ENCODE results near the gene RABGAP1L. TPM values are rescaled to one million over a fixed set of nuclear protein-coding genes. Genes with fewer than 3 reads are reported as not detected.
A peak's percentile ranks its signal among the peaks of the same experiment; 100 is the strongest.

Gene RABGAP1L
- polyA plus RNA-seq, 3 donors = 35.2 to 75.3 (median 63.3) TPM

DNA sequence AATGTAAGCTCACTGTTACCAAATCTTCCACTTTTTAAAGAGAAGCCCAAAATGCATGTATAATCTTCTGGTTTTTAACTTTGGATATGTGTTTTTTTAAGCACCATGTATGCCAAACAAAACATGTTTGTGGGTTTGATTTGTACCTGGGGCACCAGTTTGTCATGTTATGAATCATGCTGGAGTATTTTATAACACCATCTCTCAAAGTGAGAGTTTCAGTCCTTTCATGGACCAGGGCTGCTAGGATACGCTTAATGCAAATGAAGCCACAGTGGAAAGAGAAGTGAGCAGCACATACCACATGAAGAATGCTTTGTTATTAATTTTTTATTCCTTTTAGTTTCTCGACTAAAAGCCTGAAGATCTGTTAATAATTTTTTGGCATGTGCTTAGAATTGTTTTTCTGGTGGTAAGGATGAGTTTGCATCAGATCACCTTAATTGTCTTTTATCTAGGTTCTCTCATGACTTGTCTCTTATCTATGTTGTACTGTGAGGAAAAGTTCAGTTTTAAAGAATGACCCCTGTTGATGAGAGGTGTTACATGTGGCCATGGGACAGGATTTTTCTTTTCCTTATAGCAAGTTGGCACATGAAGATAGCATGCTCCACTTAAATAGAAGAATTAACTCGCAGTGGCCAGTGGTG is 2.0 kb upstream of the RABGAP1L start:
- WGBS (ENCODE audit: insufficient coverage) = no CpG with 5 or more reads among the region's 3 CpGs
- peaks cover 4% of the 10 kb centered on the region for H4K20me1 ChIP-seq (ENCODE audit: insufficient read depth, low read length)
- Mint-ChIP-seq H3K27ac (no peak overlapping the region), H3K4me1 (peaks cover 28% of the 10 kb centered on the region), H3K36me3 (no peaks in the 10 kb centered on the region), H3K27me3 (ENCODE audit: low read depth in 3 of 3) (no peaks in the 10 kb centered on the region), H3K9me3 (no peaks in the 10 kb centered on the region), H3K4me3 (no peak overlapping the region)
- H3K36me3 ChIP-seq (replicated peaks in 1 of 2; ENCODE audit: control insufficient read depth in 1 of 2, insufficient read depth in 2 of 2, low read length in 2 of 2) = no peaks in the 10 kb centered on the region
- peaks cover 12 to 20% of the 10 kb centered on the region in 2 donors for H3K4me1 ChIP-seq (ENCODE audit: control insufficient read depth in 1 of 2, insufficient read depth in 2 of 2, low read length in 2 of 2)
- TF ChIP-seq, protein P1, sequence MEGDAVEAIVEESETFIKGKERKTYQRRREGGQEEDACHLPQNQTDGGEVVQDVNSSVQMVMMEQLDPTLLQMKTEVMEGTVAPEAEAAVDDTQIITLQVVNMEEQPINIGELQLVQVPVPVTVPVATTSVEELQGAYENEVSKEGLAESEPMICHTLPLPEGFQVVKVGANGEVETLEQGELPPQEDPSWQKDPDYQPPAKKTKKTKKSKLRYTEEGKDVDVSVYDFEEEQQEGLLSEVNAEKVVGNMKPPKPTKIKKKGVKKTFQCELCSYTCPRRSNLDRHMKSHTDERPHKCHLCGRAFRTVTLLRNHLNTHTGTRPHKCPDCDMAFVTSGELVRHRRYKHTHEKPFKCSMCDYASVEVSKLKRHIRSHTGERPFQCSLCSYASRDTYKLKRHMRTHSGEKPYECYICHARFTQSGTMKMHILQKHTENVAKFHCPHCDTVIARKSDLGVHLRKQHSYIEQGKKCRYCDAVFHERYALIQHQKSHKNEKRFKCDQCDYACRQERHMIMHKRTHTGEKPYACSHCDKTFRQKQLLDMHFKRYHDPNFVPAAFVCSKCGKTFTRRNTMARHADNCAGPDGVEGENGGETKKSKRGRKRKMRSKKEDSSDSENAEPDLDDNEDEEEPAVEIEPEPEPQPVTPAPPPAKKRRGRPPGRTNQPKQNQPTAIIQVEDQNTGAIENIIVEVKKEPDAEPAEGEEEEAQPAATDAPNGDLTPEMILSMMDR (IDR thresholded peaks at IDR 0.05) = no peak
- H3K27me3 ChIP-seq (ENCODE audit: control insufficient read depth in 2 of 2, insufficient read depth in 2 of 2, low read length in 2 of 2) = no peaks in the 10 kb centered on the region
- peaks cover 24% of the 10 kb centered on the region for H3K79me2 ChIP-seq (ENCODE audit: insufficient read depth, low read length)
- no peak overlapping the region for H3K27ac ChIP-seq (ENCODE audit: low read depth in 1 of 2, low read length in 2 of 2)
- H3K9me3 ChIP-seq (replicated peaks in 1 of 2; ENCODE audit: control insufficient read depth in 1 of 2, insufficient read depth in 1 of 2, low read length in 2 of 2) = no peaks in the 10 kb centered on the region
- H3K9ac ChIP-seq (ENCODE audit: insufficient read depth, low read length, poor library complexity, severe bottlenecking) = no peak overlapping the region
- intact Hi-C loops (cut with micrococcal nuclease) = loop anchor here (10.0 kb wide), 1 partner anchor 132 kb away; the partner anchor contains the start of gene RC3H1 (in 2 of the 2)
- no peak overlapping the region for H2AFZ ChIP-seq (ENCODE audit: insufficient read depth, low read depth, low read length, poor library complexity, severe bottlenecking)
- no peak overlapping the region for H3K4me3 ChIP-seq (replicated peaks in 1 of 3; ENCODE audit: low read depth in 2 of 3, low read length in 3 of 3)
- DNase-seq = no peak
- H3K4me2 ChIP-seq (replicated peaks; ENCODE audit: extremely low read depth, low read length, poor library complexity, severe bottlenecking) = no peak overlapping the region

DNA sequence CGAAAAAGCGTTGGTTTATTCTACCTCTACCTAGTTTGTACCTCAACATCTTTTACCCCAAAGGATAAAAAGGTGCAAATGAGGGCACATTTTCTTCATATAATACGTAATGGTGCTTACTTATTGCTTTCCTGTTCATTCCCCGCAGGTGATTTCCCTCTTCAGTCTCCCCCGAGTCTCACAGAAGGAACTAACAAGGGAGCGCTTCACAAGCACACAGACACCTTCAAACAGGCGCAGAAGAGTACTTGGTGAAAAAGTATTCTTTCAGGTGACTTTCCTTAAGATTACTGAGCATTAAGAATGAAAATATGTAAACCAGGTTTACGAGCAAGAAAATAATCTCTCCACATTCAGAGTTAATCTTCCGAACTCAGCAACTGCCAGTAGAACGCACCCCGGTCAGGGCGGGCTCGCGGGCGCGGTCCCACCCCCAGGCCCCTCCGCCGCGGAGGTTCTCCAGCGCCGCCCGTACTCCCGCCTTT is 511 bp upstream of the RABGAP1L start:
- H3K4me2 ChIP-seq (replicated peaks; ENCODE audit: extremely low read depth, low read length, poor library complexity, severe bottlenecking) = peak overlapping the region; percentile 91
- TF ChIP-seq, protein P1 (IDR thresholded peaks at IDR 0.05) = no peak
- H2AFZ ChIP-seq (ENCODE audit: insufficient read depth, low read depth, low read length, poor library complexity, severe bottlenecking) = peak overlapping the region; percentile 94
- 0% methylated on average over 15 of the region's 23 CpGs for WGBS (ENCODE audit: insufficient coverage)
- peak overlapping the region; percentile 91 for H3K9ac ChIP-seq (ENCODE audit: insufficient read depth, low read length, poor library complexity, severe bottlenecking)
- peak overlapping the region; percentile 48 to 89 (median 49) for H3K4me3 ChIP-seq (replicated peaks in 1 of 3; ENCODE audit: low read depth in 2 of 3, low read length in 3 of 3)
- Mint-ChIP-seq H3K27me3 (ENCODE audit: low read depth in 3 of 3) (no peaks in the 10 kb centered on the region), H3K27ac (peak overlapping the region in 6 of 7 donors; percentile 23 to 72 (median 51)), H3K9me3 (no peaks in the 10 kb centered on the region), H3K36me3 (no peaks in the 10 kb centered on the region), H3K4me3 (peak overlapping the region; percentile 95 to 99), H3K4me1 (peaks cover 30% of the 10 kb centered on the region)
- peak; percentile 2 to 41 (median 24) for DNase-seq
- H3K9me3 ChIP-seq (replicated peaks in 1 of 2; ENCODE audit: control insufficient read depth in 1 of 2, insufficient read depth in 1 of 2, low read length in 2 of 2) = no peaks in the 10 kb centered on the region
- peak overlapping the region in 1 of 2 donors; percentile 64 for H3K27ac ChIP-seq (ENCODE audit: low read depth in 1 of 2, low read length in 2 of 2)
- no peaks in the 10 kb centered on the region for H3K27me3 ChIP-seq (ENCODE audit: control insufficient read depth in 2 of 2, insufficient read depth in 2 of 2, low read length in 2 of 2)
- H3K4me1 ChIP-seq (ENCODE audit: control insufficient read depth in 1 of 2, insufficient read depth in 2 of 2, low read length in 2 of 2) = peaks cover 12 to 20% of the 10 kb centered on the region in 2 donors
- H3K36me3 ChIP-seq (replicated peaks in 1 of 2; ENCODE audit: control insufficient read depth in 1 of 2, insufficient read depth in 2 of 2, low read length in 2 of 2) = no peaks in the 10 kb centered on the region
- H3K79me2 ChIP-seq (ENCODE audit: insufficient read depth, low read length) = peaks cover 30% of the 10 kb centered on the region
- intact Hi-C loops (cut with micrococcal nuclease) = loop anchor here (10.0 kb wide), 1 partner anchor 134 kb away; the partner anchor contains the start of gene RC3H1 (in 2 of the 2)
- peaks cover 11% of the 10 kb centered on the region for H4K20me1 ChIP-seq (ENCODE audit: insufficient read depth, low read length)

Measured in CD14-positive monocyte (primary cell).